ENCODE data around the gene PF4V1.

The PF4V1 gene

DNA sequence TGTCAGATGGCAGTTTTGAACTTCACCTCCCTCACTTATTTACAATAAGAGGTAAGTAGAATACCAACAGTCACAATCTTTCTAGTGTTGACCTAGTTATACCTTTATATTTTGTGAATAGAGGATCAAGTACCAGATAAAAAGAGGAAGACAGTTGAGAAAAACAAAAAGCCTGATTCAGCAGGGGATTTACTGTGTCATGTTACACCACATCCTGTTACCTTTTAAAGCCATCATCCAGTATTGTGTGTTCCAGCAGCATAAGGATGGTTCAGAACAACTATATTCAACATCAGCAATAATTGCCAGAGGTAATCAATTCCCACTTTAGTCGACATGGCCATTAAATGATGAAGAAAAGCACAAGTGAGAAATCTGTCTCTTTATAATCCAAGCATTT lies 38.0 kb upstream of the PF4V1 start:
- Histone ChIP-seq H3K79me1 (ENCODE audit: low read length) (no peaks in the 10 kb centered on the region), H2AK5ac (ENCODE audit: low read length) (no peak overlapping the region), H2BK5ac (ENCODE audit: low read depth, low read length, poor library complexity) (no peak overlapping the region), H3K23ac (ENCODE audit: low read length) (no peak overlapping the region), H4K8ac (ENCODE audit: low read depth, low read length) (no peak overlapping the region), H4K91ac (ENCODE audit: low read depth, low read length) (no peak overlapping the region), H4K12ac (ENCODE audit: low read depth, low read length) (no peak overlapping the region), H3K27me3 (ENCODE audit: insufficient read depth, low read length) (no peaks in the 10 kb centered on the region), H3K9me3 (ENCODE audit: insufficient read depth, low read depth, low read length) (no peaks in the 10 kb centered on the region), H3K4me3 (ENCODE audit: low read depth, low read length) (no peak overlapping the region), H2AFZ (ENCODE audit: insufficient read depth, low read length, poor library complexity) (no peak overlapping the region), H2BK12ac (ENCODE audit: low read length) (no peak overlapping the region), H3K4me2 (ENCODE audit: low read length) (no peak overlapping the region), H2BK120ac (ENCODE audit: insufficient read depth, low read length, poor library complexity) (no peak overlapping the region), H3K18ac (ENCODE audit: low read length) (no peak overlapping the region), H3K4ac (ENCODE audit: low read depth, low read length) (no peak overlapping the region), H3K36me3 (ENCODE audit: control insufficient read depth in 1 of 2, insufficient read depth in 2 of 2, low read length in 2 of 2) (no peaks in the 10 kb centered on the region), H3K27ac (ENCODE audit: low read depth, low read length) (no peak overlapping the region), H3K9ac (ENCODE audit: low read length) (no peak overlapping the region), H3K4me1 (ENCODE audit: control insufficient read depth in 1 of 2, insufficient read depth in 2 of 2, low read length in 2 of 2) (no peaks in the 10 kb centered on the region), H3K14ac (ENCODE audit: low read length) (no peak overlapping the region), H3K79me2 (ENCODE audit: control insufficient read depth, insufficient read depth, low read length, poor library complexity) (no peaks in the 10 kb centered on the region)
- DNase-seq: no peak
- WGBS (ENCODE audit: extremely low coverage, insufficient coverage, insufficient read length): no CpG with 5 or more reads among the region's 1 CpG

GRCh38 chr4:73816814-73817213 lies 36.3 kb upstream of the PF4V1 start:
- H3K18ac ChIP-seq (ENCODE audit: low read length): no peak overlapping the region
- H3K14ac ChIP-seq (ENCODE audit: low read length): no peak overlapping the region
- no peak overlapping the region for H4K91ac ChIP-seq (ENCODE audit: low read depth, low read length)
- H3K4ac ChIP-seq (ENCODE audit: low read depth, low read length): no peak overlapping the region
- H2BK120ac ChIP-seq (ENCODE audit: insufficient read depth, low read length, poor library complexity): no peak overlapping the region
- no peak overlapping the region for H2AK5ac ChIP-seq (ENCODE audit: low read length)
- H2BK12ac ChIP-seq (ENCODE audit: low read length): no peak overlapping the region
- H3K9ac ChIP-seq (ENCODE audit: low read length): no peak overlapping the region
- H3K4me3 ChIP-seq (ENCODE audit: low read depth, low read length): no peak overlapping the region
- no peak overlapping the region for H4K8ac ChIP-seq (ENCODE audit: low read depth, low read length)
- H3K4me2 ChIP-seq (ENCODE audit: low read length): no peak overlapping the region
- no peak overlapping the region for H2AFZ ChIP-seq (ENCODE audit: insufficient read depth, low read length, poor library complexity)
- no peaks in the 10 kb centered on the region for H3K79me1 ChIP-seq (ENCODE audit: low read length)
- H3K9me3 ChIP-seq (ENCODE audit: insufficient read depth, low read depth, low read length): no peaks in the 10 kb centered on the region
- no peaks in the 10 kb centered on the region for H3K27me3 ChIP-seq (ENCODE audit: insufficient read depth, low read length)
- H3K79me2 ChIP-seq (ENCODE audit: control insufficient read depth, insufficient read depth, low read length, poor library complexity): no peaks in the 10 kb centered on the region
- no peak overlapping the region for H3K27ac ChIP-seq (ENCODE audit: low read depth, low read length)
- H4K12ac ChIP-seq (ENCODE audit: low read depth, low read length): no peak overlapping the region
- no peak for DNase-seq
- WGBS (ENCODE audit: extremely low coverage, insufficient coverage, insufficient read length): 100% methylated on average over 1 of the region's 3 CpGs
- H2BK5ac ChIP-seq (ENCODE audit: low read depth, low read length, poor library complexity): no peak overlapping the region
- no peak overlapping the region for H3K23ac ChIP-seq (ENCODE audit: low read length)
- no peaks in the 10 kb centered on the region for H3K36me3 ChIP-seq (ENCODE audit: control insufficient read depth in 1 of 2, insufficient read depth in 2 of 2, low read length in 2 of 2)
- no peaks in the 10 kb centered on the region for H3K4me1 ChIP-seq (ENCODE audit: control insufficient read depth in 1 of 2, insufficient read depth in 2 of 2, low read length in 2 of 2)

GRCh38 chr4:73817341-73817740 lies 35.8 kb upstream of the PF4V1 start:
- no peaks in the 10 kb centered on the region for H3K9me3 ChIP-seq (ENCODE audit: insufficient read depth, low read depth, low read length)
- no peaks in the 10 kb centered on the region for H3K79me1 ChIP-seq (ENCODE audit: low read length)
- no peak overlapping the region for H2BK5ac ChIP-seq (ENCODE audit: low read depth, low read length, poor library complexity)
- H3K14ac ChIP-seq (ENCODE audit: low read length): no peak overlapping the region
- no peaks in the 10 kb centered on the region for H3K79me2 ChIP-seq (ENCODE audit: control insufficient read depth, insufficient read depth, low read length, poor library complexity)
- no peak overlapping the region for H4K91ac ChIP-seq (ENCODE audit: low read depth, low read length)
- no peak overlapping the region for H3K23ac ChIP-seq (ENCODE audit: low read length)
- H2BK12ac ChIP-seq (ENCODE audit: low read length): no peak overlapping the region
- no peak overlapping the region for H2AFZ ChIP-seq (ENCODE audit: insufficient read depth, low read length, poor library complexity)
- no peak overlapping the region for H3K9ac ChIP-seq (ENCODE audit: low read length)
- DNase-seq: no peak
- H3K4me1 ChIP-seq (ENCODE audit: control insufficient read depth in 1 of 2, insufficient read depth in 2 of 2, low read length in 2 of 2): no peaks in the 10 kb centered on the region
- H4K12ac ChIP-seq (ENCODE audit: low read depth, low read length): no peak overlapping the region
- no peak overlapping the region for H3K27ac ChIP-seq (ENCODE audit: low read depth, low read length)
- no peak overlapping the region for H3K18ac ChIP-seq (ENCODE audit: low read length)
- no peak overlapping the region for H3K4me3 ChIP-seq (ENCODE audit: low read depth, low read length)
- H2AK5ac ChIP-seq (ENCODE audit: low read length): no peak overlapping the region
- H3K27me3 ChIP-seq (ENCODE audit: insufficient read depth, low read length): no peaks in the 10 kb centered on the region
- no peak overlapping the region for H3K4me2 ChIP-seq (ENCODE audit: low read length)
- no peaks in the 10 kb centered on the region for H3K36me3 ChIP-seq (ENCODE audit: control insufficient read depth in 1 of 2, insufficient read depth in 2 of 2, low read length in 2 of 2)
- no CpG with 5 or more reads among the region's 1 CpG for WGBS (ENCODE audit: extremely low coverage, insufficient coverage, insufficient read length)
- H4K8ac ChIP-seq (ENCODE audit: low read depth, low read length): no peak overlapping the region
- no peak overlapping the region for H2BK120ac ChIP-seq (ENCODE audit: insufficient read depth, low read length, poor library complexity)
- no peak overlapping the region for H3K4ac ChIP-seq (ENCODE audit: low read depth, low read length)

DNA sequence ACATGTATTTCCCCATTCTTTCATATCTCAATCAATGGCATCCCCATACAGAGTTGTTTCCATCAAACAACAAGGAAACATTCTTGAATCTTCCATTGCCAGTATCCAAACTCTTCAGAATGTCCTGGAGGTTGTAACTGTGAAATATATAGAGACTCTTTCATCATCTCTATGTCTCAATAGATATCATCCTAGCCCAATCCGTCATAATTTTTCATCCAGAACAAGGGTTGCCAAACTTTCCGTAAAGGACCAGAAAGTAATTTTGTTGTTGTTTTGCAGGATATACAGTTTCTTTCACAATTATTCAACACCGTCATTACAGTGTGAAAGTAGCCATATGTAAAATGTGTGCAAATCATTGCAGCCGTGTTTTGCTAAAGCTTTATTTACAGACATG lies 31.8 kb upstream of the PF4V1 start:
- Histone ChIP-seq H3K4ac (ENCODE audit: low read depth, low read length) (no peak overlapping the region), H2AK5ac (ENCODE audit: low read length) (no peak overlapping the region), H4K12ac (ENCODE audit: low read depth, low read length) (no peak overlapping the region), H3K9ac (ENCODE audit: low read length) (no peak overlapping the region), H2BK12ac (ENCODE audit: low read length) (no peak overlapping the region), H3K4me1 (ENCODE audit: control insufficient read depth in 1 of 2, insufficient read depth in 2 of 2, low read length in 2 of 2) (no peaks in the 10 kb centered on the region), H2AFZ (ENCODE audit: insufficient read depth, low read length, poor library complexity) (no peak overlapping the region), H3K23ac (ENCODE audit: low read length) (no peak overlapping the region), H3K4me2 (ENCODE audit: low read length) (no peak overlapping the region), H3K18ac (ENCODE audit: low read length) (no peak overlapping the region), H3K27ac (ENCODE audit: low read depth, low read length) (no peak overlapping the region), H3K36me3 (ENCODE audit: control insufficient read depth in 1 of 2, insufficient read depth in 2 of 2, low read length in 2 of 2) (no peaks in the 10 kb centered on the region), H3K27me3 (ENCODE audit: insufficient read depth, low read length) (no peaks in the 10 kb centered on the region), H3K14ac (ENCODE audit: low read length) (no peak overlapping the region), H3K79me2 (ENCODE audit: control insufficient read depth, insufficient read depth, low read length, poor library complexity) (no peaks in the 10 kb centered on the region), H4K8ac (ENCODE audit: low read depth, low read length) (no peak overlapping the region), H3K9me3 (ENCODE audit: insufficient read depth, low read depth, low read length) (no peaks in the 10 kb centered on the region), H3K4me3 (ENCODE audit: low read depth, low read length) (no peak overlapping the region), H2BK120ac (ENCODE audit: insufficient read depth, low read length, poor library complexity) (no peak overlapping the region), H3K79me1 (ENCODE audit: low read length) (no peaks in the 10 kb centered on the region), H4K91ac (ENCODE audit: low read depth, low read length) (no peak overlapping the region), H2BK5ac (ENCODE audit: low read depth, low read length, poor library complexity) (no peak overlapping the region)
- WGBS (ENCODE audit: extremely low coverage, insufficient coverage, insufficient read length): no CpG with 5 or more reads among the region's 4 CpGs
- DNase-seq: no peak
